Measurements from ENCODE around the gene ACSS3. TPM values are rescaled to one million over a fixed set of nuclear protein-coding genes. Genes with fewer than 3 reads are reported as not detected.

Gene ACSS3
- total and polyA plus RNA-seq, 2 donors (not counting 1 experiment from before 2014, with no cell fraction given): not detected

- Histone ChIP-seq H3K9ac (ENCODE audit: low read length) (no peak overlapping the region), H2AFZ (ENCODE audit: insufficient read depth, low read depth, low read length, poor library complexity, severe bottlenecking) (no peak overlapping the region), H3K4me2 (replicated peaks; ENCODE audit: low read depth, low read length, poor library complexity, severe bottlenecking) (no peak overlapping the region), H3K27ac (ENCODE audit: low read length in 2 of 2) (no peak overlapping the region), H4K20me1 (ENCODE audit: control insufficient read depth, insufficient read depth, low read length, poor library complexity, severe bottlenecking) (no peaks in the 10 kb centered on the region), H3K4me1 (ENCODE audit: control insufficient read depth in 2 of 2, insufficient read depth in 2 of 2, low read length in 2 of 2) (no peaks in the 10 kb centered on the region), H3K4me3 (ENCODE audit: control extremely low read depth in 1 of 5, extremely low read depth in 1 of 5, insufficient read depth in 1 of 5, low read depth in 2 of 5, low read length in 4 of 5) (no peak overlapping the region), H3K79me2 (ENCODE audit: control insufficient read depth, insufficient read depth, low read length) (no peaks in the 10 kb centered on the region), H3K9me3 (ENCODE audit: control extremely low read depth in 1 of 3, control insufficient read depth in 2 of 3, insufficient read depth in 1 of 3, low read length in 2 of 3) (no peaks in the 10 kb centered on the region), H3K27me3 (replicated peaks in 1 of 4; ENCODE audit: control extremely low read depth in 1 of 4, control insufficient read depth in 3 of 4, insufficient read depth in 4 of 4, low read length in 3 of 4) (no peaks in the 10 kb centered on the region), H3K36me3 (replicated peaks in 1 of 2; ENCODE audit: control extremely low read depth in 1 of 2, control insufficient read depth in 1 of 2, extremely low read depth in 1 of 2, insufficient read depth in 2 of 2, low read length in 1 of 2) (no peaks in the 10 kb centered on the region)
- H3K27ac Mint-ChIP-seq: no peak overlapping the region
- TF ChIP-seq EZH2 (IDR thresholded peaks at IDR 0.05; ENCODE audit: borderline replicate concordance, insufficient read depth, low read depth, low read length, poor library complexity, severe bottlenecking): no peak
- no peak for TF ChIP-seq CTCF (IDR thresholded peaks at IDR 0.05)
- no peaks in the 10 kb centered on the region for H3K4me1 Mint-ChIP-seq
- H3K27me3 Mint-ChIP-seq: no peaks in the 10 kb centered on the region
- ATAC-seq (ENCODE audit: low read depth) (no peak), DNase-seq (no peak)
- intact Hi-C loops (cut with micrococcal nuclease): no loop called here
- no peak overlapping the region for H3K4me3 Mint-ChIP-seq
- CTCF ChIA-PET: no interaction called here
- H3K9me3 Mint-ChIP-seq (ENCODE audit: insufficient read depth): no peaks in the 10 kb centered on the region
- POLR2A ChIA-PET: no interaction called here
- 83% methylated on average over 1 of the region's 3 CpGs for WGBS (ENCODE audit: insufficient coverage)
Measured at GRCh38 chr12:81295251-81295650, 217.4 kb downstream of the ACSS3 start.

GRCh38 chr12:81296556-81297305 lies 218.9 kb downstream of the ACSS3 start:
- CTCF ChIA-PET: no interaction called here
- no peak overlapping the region for H3K27ac Mint-ChIP-seq
- no peaks in the 10 kb centered on the region for H3K4me1 Mint-ChIP-seq

More at GRCh38 chr12:81296556-81297305, 218.9 kb downstream of the ACSS3 start:
- Histone ChIP-seq H4K20me1 (ENCODE audit: control insufficient read depth, insufficient read depth, low read length, poor library complexity, severe bottlenecking) (no peaks in the 10 kb centered on the region), H3K36me3 (replicated peaks in 1 of 2; ENCODE audit: control extremely low read depth in 1 of 2, control insufficient read depth in 1 of 2, extremely low read depth in 1 of 2, insufficient read depth in 2 of 2, low read length in 1 of 2) (no peaks in the 10 kb centered on the region), H3K27me3 (replicated peaks in 1 of 4; ENCODE audit: control extremely low read depth in 1 of 4, control insufficient read depth in 3 of 4, insufficient read depth in 4 of 4, low read length in 3 of 4) (no peaks in the 10 kb centered on the region), H3K79me2 (ENCODE audit: control insufficient read depth, insufficient read depth, low read length) (no peaks in the 10 kb centered on the region), H2AFZ (ENCODE audit: insufficient read depth, low read depth, low read length, poor library complexity, severe bottlenecking) (no peak overlapping the region), H3K4me2 (replicated peaks; ENCODE audit: low read depth, low read length, poor library complexity, severe bottlenecking) (no peak overlapping the region), H3K9ac (ENCODE audit: low read length) (no peak overlapping the region), H3K27ac (ENCODE audit: low read length in 2 of 2) (no peak overlapping the region), H3K4me1 (ENCODE audit: control insufficient read depth in 2 of 2, insufficient read depth in 2 of 2, low read length in 2 of 2) (no peaks in the 10 kb centered on the region), H3K9me3 (ENCODE audit: control extremely low read depth in 1 of 3, control insufficient read depth in 2 of 3, insufficient read depth in 1 of 3, low read length in 2 of 3) (no peaks in the 10 kb centered on the region), H3K4me3 (ENCODE audit: control extremely low read depth in 1 of 5, extremely low read depth in 1 of 5, insufficient read depth in 1 of 5, low read depth in 2 of 5, low read length in 4 of 5) (no peak overlapping the region)
- intact Hi-C loops (cut with micrococcal nuclease): no loop called here
- H3K27me3 Mint-ChIP-seq: no peaks in the 10 kb centered on the region
- no peak overlapping the region for H3K4me3 Mint-ChIP-seq
- TF ChIP-seq CTCF (IDR thresholded peaks at IDR 0.05) (no peak), EZH2 (IDR thresholded peaks at IDR 0.05; ENCODE audit: borderline replicate concordance, insufficient read depth, low read depth, low read length, poor library complexity, severe bottlenecking) (no peak)
- H3K9me3 Mint-ChIP-seq (ENCODE audit: insufficient read depth): no peaks in the 10 kb centered on the region
- DNase-seq: no peak
- WGBS (ENCODE audit: insufficient coverage): 100% methylated on average over 1 of the region's 2 CpGs
- no peak for ATAC-seq (ENCODE audit: low read depth)
- POLR2A ChIA-PET: no interaction called here
